Lower lobe of right lung (tissue), 2 donors: ENCODE measurements around the gene FAM174C. TPM values are rescaled to one million over a fixed set of nuclear protein-coding genes. Genes with fewer than 3 reads are reported as not detected.
A peak's percentile ranks its signal among the peaks of the same experiment; 100 is the strongest.

Experiments
- ATAC-seq, 2 donors: fragments of 200-7000 bp; cut with Tn5 transposase; one replicate each; pipeline ENCODE4 v1.9.1; 2020 to 2022; ENCODE audit warnings: mild to moderate bottlenecking in 2 of 2, moderate library complexity in 2 of 2
- DNase-seq: peaks from one replicate; pipeline ENCODE4 v3.0.0-alpha.2; 2020
- H3K27ac ChIP-seq: fragments of 200-600 bp; one replicate; pipeline ENCODE4 v1.8.0; 2022
- H3K27me3 ChIP-seq: fragments of 200-600 bp; one replicate; pipeline ENCODE4 v1.8.0; 2022; ENCODE audit warnings: low read depth
- H3K36me3 ChIP-seq: fragments of 200-600 bp; one replicate; pipeline ENCODE4 v1.8.0; 2022; ENCODE audit warnings: mild to moderate bottlenecking
- H3K4me1 ChIP-seq: fragments of 200-600 bp; one replicate; pipeline ENCODE4 v1.8.0; 2022
- H3K4me3 ChIP-seq: fragments of 200-600 bp; one replicate; pipeline ENCODE4 v1.8.0; 2022; ENCODE audit warnings: mild to moderate bottlenecking
- H3K9me3 ChIP-seq: fragments of 200-600 bp; one replicate; pipeline ENCODE4 v1.8.0; 2022
- intact Hi-C: fragments of 100-400 bp; cut with DNase I; formaldehyde crosslinking; loops from one replicate; pipeline ENCODE4 v1.11.0; 2022
- total RNA-seq: library from RNA; stranded (reverse); fragmentation: NEBNext Ultra II Directional; extraction: Animal tissue kit (Norgen Biotek cat#: 25700); gene quantifications from one replicate; pipeline ENCODE4 v1.2.1, GENCODE V29; 2021
- TF ChIP-seq, protein P1 (sequence below): fragments of 200-600 bp; IDR thresholded peaks from one replicate; pipeline ENCODE4 v1.8.0; 2022; ENCODE audit warnings: antibody characterized with exemption, mild to moderate bottlenecking
- donor health status: DM: no; HTN: yes; CAD: no; lungs with severe emphysema.

Gene FAM174C
- total RNA-seq, 1 donor from 2014 or later = 43.5 TPM

DNA sequence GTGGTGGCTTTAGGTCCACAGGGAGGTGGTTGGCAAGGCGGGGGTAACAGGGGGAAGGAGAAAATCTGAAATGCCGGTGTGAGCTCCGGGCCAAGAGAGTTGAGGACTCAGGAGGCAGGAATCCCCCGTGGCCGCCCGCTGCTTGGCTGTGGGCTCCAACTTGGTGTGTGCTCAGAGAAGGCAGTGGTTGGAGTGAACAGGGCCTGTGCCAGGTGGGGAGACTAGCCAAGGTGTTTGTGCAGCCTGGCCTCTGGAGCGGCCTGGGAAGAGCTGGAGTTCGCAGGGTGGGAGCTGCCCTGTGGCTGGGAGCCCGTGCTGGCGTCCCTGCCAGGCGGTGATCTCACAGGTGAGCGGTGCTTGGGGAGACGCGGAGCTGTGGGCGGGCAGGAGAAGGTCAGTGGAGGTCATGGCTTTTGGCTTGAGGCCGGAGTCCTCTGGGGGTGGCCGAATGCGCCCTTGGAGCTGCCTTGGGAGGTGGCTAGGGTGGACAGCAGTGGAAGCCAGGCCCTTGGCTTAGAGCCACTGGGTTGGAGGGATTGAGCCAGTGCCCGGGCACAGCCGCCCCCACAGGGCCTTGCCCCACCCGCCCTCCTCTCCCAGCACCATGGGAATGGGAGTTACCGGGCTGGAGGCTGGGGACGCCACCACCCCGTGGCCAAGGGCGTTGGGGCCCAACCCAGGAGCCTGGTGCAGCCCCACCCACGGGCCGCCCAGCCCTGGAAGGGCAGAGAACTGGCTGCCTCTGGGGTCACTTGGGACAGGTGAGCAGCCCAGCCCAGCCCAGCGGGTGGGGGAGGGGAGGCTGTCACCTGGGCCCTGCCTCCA, 13.3 kb upstream of the FAM174C start:
- Histone ChIP-seq H3K36me3 (peaks cover 12% of the 10 kb centered on the region), H3K27ac (peak overlapping the region; percentile 98), H3K27me3 (no peaks in the 10 kb centered on the region), H3K9me3 (no peaks in the 10 kb centered on the region), H3K4me3 (peak overlapping the region; percentile 76), H3K4me1 (peaks cover 81% of the 10 kb centered on the region)
- DNase-seq (peak; percentile 91), ATAC-seq (peak; percentile 54)
- intact Hi-C loops = no loop called here
- TF ChIP-seq, protein P1, sequence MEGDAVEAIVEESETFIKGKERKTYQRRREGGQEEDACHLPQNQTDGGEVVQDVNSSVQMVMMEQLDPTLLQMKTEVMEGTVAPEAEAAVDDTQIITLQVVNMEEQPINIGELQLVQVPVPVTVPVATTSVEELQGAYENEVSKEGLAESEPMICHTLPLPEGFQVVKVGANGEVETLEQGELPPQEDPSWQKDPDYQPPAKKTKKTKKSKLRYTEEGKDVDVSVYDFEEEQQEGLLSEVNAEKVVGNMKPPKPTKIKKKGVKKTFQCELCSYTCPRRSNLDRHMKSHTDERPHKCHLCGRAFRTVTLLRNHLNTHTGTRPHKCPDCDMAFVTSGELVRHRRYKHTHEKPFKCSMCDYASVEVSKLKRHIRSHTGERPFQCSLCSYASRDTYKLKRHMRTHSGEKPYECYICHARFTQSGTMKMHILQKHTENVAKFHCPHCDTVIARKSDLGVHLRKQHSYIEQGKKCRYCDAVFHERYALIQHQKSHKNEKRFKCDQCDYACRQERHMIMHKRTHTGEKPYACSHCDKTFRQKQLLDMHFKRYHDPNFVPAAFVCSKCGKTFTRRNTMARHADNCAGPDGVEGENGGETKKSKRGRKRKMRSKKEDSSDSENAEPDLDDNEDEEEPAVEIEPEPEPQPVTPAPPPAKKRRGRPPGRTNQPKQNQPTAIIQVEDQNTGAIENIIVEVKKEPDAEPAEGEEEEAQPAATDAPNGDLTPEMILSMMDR = no peak

DNA sequence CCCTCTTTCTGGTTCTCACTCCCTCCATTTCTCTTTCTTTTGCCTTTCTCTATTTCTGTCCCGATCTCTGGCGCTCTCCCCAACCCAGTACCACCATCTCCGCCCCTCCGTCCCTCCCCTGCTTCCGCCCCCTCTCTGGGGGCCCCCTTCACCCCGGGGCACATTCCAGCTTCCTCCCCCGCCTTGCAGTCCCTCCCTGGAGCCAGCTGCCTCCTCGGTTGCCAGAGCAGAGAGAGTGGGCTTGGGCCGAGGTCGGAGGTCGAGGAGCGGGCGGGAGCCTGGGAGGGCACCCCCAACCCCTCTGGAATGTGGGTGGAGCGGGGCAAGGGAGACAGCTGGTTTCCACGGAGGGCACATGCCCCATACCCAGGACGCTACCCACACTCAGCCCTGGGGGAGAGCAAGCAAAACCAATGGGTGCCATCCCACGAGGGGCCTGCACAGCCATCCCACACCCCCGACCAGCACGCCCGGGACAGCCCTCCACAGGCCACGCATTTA, 12.7 kb upstream of the FAM174C start:
- peak overlapping the region; percentile 76 for H3K4me3 ChIP-seq
- no peak for DNase-seq
- TF ChIP-seq, protein P1 = no peak
- no peak for ATAC-seq
- no peaks in the 10 kb centered on the region for H3K27me3 ChIP-seq
- peak overlapping the region; percentile 98 for H3K27ac ChIP-seq
- intact Hi-C loops = no loop called here
- peaks cover 81% of the 10 kb centered on the region for H3K4me1 ChIP-seq
- peaks cover 7% of the 10 kb centered on the region for H3K36me3 ChIP-seq
- H3K9me3 ChIP-seq = no peaks in the 10 kb centered on the region

DNA sequence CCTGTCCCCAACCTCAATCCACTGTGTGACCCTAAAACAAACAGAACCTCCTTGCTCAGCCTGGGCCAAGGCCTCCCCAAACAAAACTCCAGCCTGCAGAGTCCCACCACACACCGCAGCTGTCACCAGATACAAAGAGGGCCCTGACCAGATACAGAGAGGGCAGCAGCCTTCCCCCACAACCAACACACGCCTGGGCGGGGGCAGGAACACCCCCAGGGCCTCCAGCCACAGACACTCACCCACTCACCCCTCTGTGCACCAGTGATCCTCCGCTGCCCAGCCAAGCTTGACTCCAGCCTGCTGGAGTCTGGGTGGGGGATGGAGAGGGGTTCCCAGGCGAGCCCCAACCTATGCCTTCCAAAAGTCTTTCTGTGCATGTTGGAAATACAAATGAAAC, 12.1 kb upstream of the FAM174C start:
- no peaks in the 10 kb centered on the region for H3K9me3 ChIP-seq

DNA sequence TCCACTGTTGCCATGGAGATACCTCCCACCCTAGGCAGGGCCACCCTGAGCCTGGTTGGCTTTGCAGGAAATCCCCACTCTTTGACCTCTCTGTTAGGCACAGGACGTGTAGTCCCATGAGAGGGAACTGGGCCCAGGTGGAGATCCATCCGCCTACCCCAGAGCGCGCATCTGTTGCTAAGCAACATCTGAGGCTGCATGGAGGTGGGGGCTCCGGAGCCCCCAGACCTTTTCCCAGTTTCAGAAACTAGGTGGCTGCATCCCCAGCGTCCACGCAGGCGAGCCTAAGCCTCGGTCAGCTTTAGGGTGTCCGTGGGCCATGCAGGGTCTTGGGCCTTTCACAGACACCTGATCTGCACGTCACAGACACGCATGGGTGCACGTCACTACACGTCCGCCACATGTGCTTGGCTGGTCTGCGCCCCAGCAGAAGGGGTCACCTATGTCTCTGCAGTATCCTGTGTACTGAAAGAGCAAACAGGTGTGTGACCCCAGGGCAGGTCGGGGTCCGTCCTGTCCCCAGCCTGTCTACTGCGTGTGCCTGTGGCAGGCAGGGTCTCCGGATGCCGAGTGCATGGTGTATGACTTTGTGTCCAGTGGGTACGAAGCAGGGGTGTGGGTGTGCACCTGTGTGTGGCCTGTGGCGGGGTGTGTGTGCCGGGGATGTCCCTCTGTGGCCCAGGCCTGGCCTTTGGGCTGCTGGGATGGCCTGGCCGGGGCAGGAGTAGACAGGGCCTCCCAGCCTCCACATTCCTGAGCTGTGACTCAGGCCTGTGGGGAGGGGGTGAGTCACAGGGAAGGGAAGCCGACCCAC, 10.3 kb upstream of the FAM174C start:
- intact Hi-C loops = no loop called here
- Histone ChIP-seq H3K9me3 (no peaks in the 10 kb centered on the region), H3K27me3 (no peaks in the 10 kb centered on the region), H3K36me3 (no peaks in the 10 kb centered on the region), H3K27ac (peak overlapping the region; percentile 88), H3K4me3 (peak overlapping the region; percentile 68), H3K4me1 (peaks cover 73% of the 10 kb centered on the region)
- ATAC-seq (no peak), DNase-seq (peak; percentile 70)
- TF ChIP-seq, protein P1 = no peak

More for the DNA sequence above, 12.1 kb upstream of the FAM174C start:
- ATAC-seq (no peak), DNase-seq (no peak)
- Histone ChIP-seq H3K27me3 (no peaks in the 10 kb centered on the region), H3K4me1 (peaks cover 81% of the 10 kb centered on the region), H3K27ac (peak overlapping the region; percentile 98), H3K4me3 (no peak overlapping the region), H3K36me3 (peaks cover 2% of the 10 kb centered on the region)
- intact Hi-C loops = no loop called here
- TF ChIP-seq, protein P1 = no peak

DNA sequence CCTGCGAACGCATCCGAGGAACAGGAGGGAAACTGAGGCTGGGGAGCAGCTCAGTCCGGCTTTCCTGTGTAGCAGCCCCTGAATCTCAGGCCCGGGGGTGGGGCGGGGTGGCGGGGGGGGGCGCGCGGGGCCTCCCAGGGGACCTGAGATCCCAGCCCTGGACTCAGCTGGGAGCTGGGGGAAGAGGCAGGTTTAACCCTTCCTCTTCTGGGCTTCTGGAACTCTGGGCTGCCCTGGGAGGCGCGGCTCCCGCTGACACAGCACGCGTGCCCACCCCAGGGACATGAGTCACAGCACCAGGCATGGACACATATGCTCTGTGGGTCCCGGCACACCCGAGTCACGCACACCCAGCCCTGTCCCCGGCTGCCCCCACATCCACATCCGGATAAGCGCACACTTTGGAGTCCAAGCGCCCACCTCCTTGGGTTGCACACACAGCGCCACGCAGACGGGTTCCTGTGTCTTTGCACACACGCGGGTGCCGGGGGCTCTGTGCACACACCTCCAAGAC, 9.7 kb upstream of the FAM174C start:
- Histone ChIP-seq H3K4me1 (peaks cover 73% of the 10 kb centered on the region), H3K36me3 (peaks cover 4% of the 10 kb centered on the region), H3K27me3 (no peaks in the 10 kb centered on the region), H3K4me3 (peak overlapping the region; percentile 68), H3K27ac (peak overlapping the region; percentile 88), H3K9me3 (no peaks in the 10 kb centered on the region)
- TF ChIP-seq, protein P1 = no peak
- intact Hi-C loops = no loop called here
- no peak for ATAC-seq
- peak; percentile 80 for DNase-seq
